ENCODE results near the gene LRRC34. TPM values are rescaled to one million over a fixed set of nuclear protein-coding genes. Genes with fewer than 3 reads are reported as not detected.

Gene LRRC34
- total and polyA plus RNA-seq, 2 of the 8 experiments (the other 6 are each of a cell fraction or from before 2014, with no cell fraction given) = 3.3 to 4.1 TPM

DNA sequence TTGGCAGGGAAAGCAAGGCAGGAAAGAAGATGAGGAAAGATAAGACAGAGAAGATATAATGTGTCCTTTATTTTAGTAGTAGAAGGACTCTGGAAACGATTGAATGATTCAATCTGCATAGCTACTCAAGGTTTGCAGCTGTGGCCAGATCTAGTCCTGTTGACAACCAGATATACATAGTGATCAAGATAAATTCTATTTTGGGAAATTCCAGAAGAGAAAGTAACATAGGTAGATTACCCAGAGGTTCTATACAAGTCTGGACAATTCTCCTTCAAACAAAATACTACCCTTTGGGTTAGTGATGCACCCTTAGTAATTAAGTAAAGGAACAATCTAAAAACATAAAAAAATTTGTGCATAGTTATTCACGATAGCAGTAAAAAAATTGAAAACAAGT lies 57.2 kb downstream of the LRRC34 start (continued):
- no peak for TF ChIP-seq GTF2F1 (IDR thresholded peaks at IDR 0.05; ENCODE audit: borderline replicate concordance, low read depth, low read length)
- no peak for TF ChIP-seq ZNF274 (IDR thresholded peaks at IDR 0.05; ENCODE audit: borderline replicate concordance, extremely low read depth, low read length)

Measured in H1 (cell line).